ENCODE results near the gene ZDBF2. TPM values are rescaled to one million over a fixed set of nuclear protein-coding genes. Genes with fewer than 3 reads are reported as not detected.

Gene ZDBF2
- total RNA-seq, 5 donors from 2014 or later (not counting 1 experiment from before 2014, with no cell fraction given), result 13.5 to 21.3 (median 14.8) TPM

DNA sequence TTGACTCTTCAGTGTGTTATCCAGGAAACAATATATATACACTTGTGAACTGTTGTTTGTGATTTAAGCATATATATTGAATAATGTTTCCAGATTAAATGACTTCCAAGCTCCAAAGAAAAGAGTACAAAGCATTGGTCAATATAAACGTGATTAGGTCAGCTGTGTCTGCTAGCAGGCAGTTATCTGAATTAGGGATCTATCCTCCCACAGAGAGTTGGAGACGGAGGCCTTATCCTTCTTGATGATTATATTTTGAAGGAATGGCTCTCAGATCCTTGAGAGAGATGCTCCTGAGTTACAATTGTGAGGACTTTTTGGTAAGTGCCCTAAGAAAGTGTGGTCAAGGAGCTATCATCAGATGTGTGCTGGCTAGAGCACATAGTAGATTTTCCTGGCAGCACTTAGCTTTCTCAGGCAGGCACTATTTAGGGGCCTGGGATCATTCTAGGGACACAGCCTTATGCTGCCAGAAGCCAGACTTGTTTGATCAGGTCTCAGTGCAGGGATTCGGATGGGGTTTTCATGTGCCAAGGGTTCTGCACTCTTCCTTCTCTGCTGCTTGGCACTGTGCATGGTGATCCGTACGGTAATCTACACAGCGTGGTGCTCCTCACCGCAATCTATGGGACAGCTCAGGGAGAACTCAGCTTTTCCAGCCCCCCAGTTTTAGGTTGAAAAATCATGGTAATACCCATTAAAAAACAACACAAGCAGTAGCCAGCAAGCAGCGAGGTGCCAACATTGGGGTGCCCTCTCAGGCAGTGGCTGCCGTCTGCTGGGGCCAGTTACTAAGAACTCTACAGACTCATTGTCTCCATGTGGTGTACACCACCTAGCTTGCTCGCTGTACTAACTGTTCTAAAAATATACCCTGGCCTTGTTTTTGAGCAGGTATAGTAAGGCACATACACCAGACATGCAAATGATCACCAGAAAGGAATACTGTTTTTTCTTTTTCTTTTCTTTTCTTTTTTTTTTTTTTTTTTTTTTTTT, 8.0 kb upstream of the ZDBF2 start:
- Histone ChIP-seq H3K4me1 (ENCODE audit: control insufficient read depth in 1 of 2, extremely low read depth in 1 of 2, insufficient read depth in 2 of 2, low read length in 2 of 2) (peaks cover 0 to 2% of the 10 kb centered on the region in 2 experiments), H3K4me3 (ENCODE audit: control insufficient read depth in 1 of 2, extremely low read depth in 1 of 2, low read length in 1 of 2) (no peak overlapping the region), H3K9me3 (no peaks in the 10 kb centered on the region), H3K27ac (ENCODE audit: low read length) (no peak overlapping the region), H3K36me3 (ENCODE audit: control insufficient read depth in 2 of 2, extremely low read depth in 1 of 2, insufficient read depth in 1 of 2, low read length in 1 of 2) (no peaks in the 10 kb centered on the region), H3K27me3 (replicated peaks in 1 of 2; ENCODE audit: control insufficient read depth in 2 of 2, extremely low read depth in 1 of 2, insufficient read depth in 2 of 2, low read length in 1 of 2) (peaks cover 28 to 47% of the 10 kb centered on the region in 2 experiments)
- H3K36me3 Mint-ChIP-seq, result no peaks in the 10 kb centered on the region
- ChIA-PET CTCF (interaction anchor here in 1 of 2 donors (0.6 kb wide), 1 partner anchor 11 kb away, joined by 3 read pairs; no protein-coding TSS in a partner anchor), POLR2A (no interaction called here)
- peaks cover 0 to 4% (median 0%) of the 10 kb centered on the region in 3 donors for H3K9me3 Mint-ChIP-seq
- WGBS (ENCODE audit: insufficient coverage), result 65% methylated on average over 7 of the region's 10 CpGs
- no peak overlapping the region for H3K27ac Mint-ChIP-seq
- peaks cover 46 to 71% of the 10 kb centered on the region in 2 donors for H3K27me3 Mint-ChIP-seq
- peaks cover 0 to 7% (median 7%) of the 10 kb centered on the region in 3 donors for H3K4me1 Mint-ChIP-seq
- H3K4me3 Mint-ChIP-seq, result no peak overlapping the region
- DNase-seq (no peak), ATAC-seq (replicated peaks in 1 of 4) (no peak)

DNA sequence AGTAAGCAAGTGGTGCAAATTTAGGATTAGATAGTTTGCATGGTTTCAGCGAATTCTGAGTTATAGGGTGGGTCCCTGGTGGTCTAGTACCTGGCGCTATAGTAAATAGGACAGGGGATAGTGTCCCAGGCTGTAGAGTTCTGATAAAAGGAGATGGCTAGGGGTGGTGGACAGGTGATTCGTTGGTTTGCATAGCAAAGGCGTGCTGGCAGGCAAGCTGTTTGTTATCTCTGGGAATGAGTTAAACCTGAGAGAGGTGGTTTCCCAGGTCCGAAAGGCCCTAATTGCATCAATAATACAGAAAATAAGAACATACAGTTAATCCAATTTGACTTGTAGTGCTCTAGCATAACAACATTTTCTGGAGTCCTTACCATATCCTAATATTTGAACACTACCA, 6.9 kb upstream of the ZDBF2 start:
- ChIA-PET POLR2A (interaction anchor here in 1 of 2 donors (0.6 kb wide), 1 partner anchor 11 kb away, joined by 3 read pairs; no protein-coding TSS in a partner anchor), CTCF (no interaction called here)
- Histone ChIP-seq H3K27ac (ENCODE audit: low read length) (no peak overlapping the region), H3K9me3 (no peaks in the 10 kb centered on the region), H3K36me3 (ENCODE audit: control insufficient read depth in 2 of 2, extremely low read depth in 1 of 2, insufficient read depth in 1 of 2, low read length in 1 of 2) (no peaks in the 10 kb centered on the region), H3K4me3 (ENCODE audit: control insufficient read depth in 1 of 2, extremely low read depth in 1 of 2, low read length in 1 of 2) (no peak overlapping the region), H3K27me3 (replicated peaks in 1 of 2; ENCODE audit: control insufficient read depth in 2 of 2, extremely low read depth in 1 of 2, insufficient read depth in 2 of 2, low read length in 1 of 2) (peaks cover 28 to 47% of the 10 kb centered on the region in 2 experiments), H3K4me1 (ENCODE audit: control insufficient read depth in 1 of 2, extremely low read depth in 1 of 2, insufficient read depth in 2 of 2, low read length in 2 of 2) (peaks cover 0 to 2% of the 10 kb centered on the region in 2 experiments)
- no peak overlapping the region for H3K27ac Mint-ChIP-seq
- no peak for DNase-seq
- no peak overlapping the region for H3K4me3 Mint-ChIP-seq
- WGBS (ENCODE audit: insufficient coverage), result 35% methylated on average over 2 of the region's 5 CpGs
- H3K27me3 Mint-ChIP-seq, result peaks cover 45 to 69% of the 10 kb centered on the region in 2 donors
- H3K4me1 Mint-ChIP-seq, result peaks cover 0 to 7% (median 7%) of the 10 kb centered on the region in 3 donors
- no peak for ATAC-seq (replicated peaks in 1 of 4)
- peaks cover 0 to 4% (median 0%) of the 10 kb centered on the region in 3 donors for H3K9me3 Mint-ChIP-seq
- H3K36me3 Mint-ChIP-seq, result no peaks in the 10 kb centered on the region

- no peaks in the 10 kb centered on the region for H3K9me3 Mint-ChIP-seq
- CTCF ChIA-PET, result interaction anchor here in 1 of 2 donors (0.6 kb wide), 1 partner anchor 314 kb away, joined by 4 read pairs; no protein-coding TSS in a partner anchor
- H3K27ac Mint-ChIP-seq, result no peak overlapping the region
- H3K36me3 ChIP-seq (ENCODE audit: control insufficient read depth in 2 of 2, extremely low read depth in 1 of 2, insufficient read depth in 1 of 2, low read length in 1 of 2), result no peaks in the 10 kb centered on the region
- H3K4me1 Mint-ChIP-seq, result peaks cover 15 to 16% (median 15%) of the 10 kb centered on the region in 3 donors
- no peaks in the 10 kb centered on the region for H3K9me3 ChIP-seq
- ATAC-seq (replicated peaks in 1 of 4), result no peak
- H3K4me3 Mint-ChIP-seq, result no peak overlapping the region
- H3K27me3 Mint-ChIP-seq, result peaks cover 31 to 64% of the 10 kb centered on the region in 2 donors
- no peak overlapping the region for H3K27ac ChIP-seq (ENCODE audit: low read length)
- no peaks in the 10 kb centered on the region for H3K36me3 Mint-ChIP-seq
- H3K4me1 ChIP-seq (ENCODE audit: control insufficient read depth in 1 of 2, extremely low read depth in 1 of 2, insufficient read depth in 2 of 2, low read length in 2 of 2), result peaks cover 6 to 15% of the 10 kb centered on the region in 2 experiments
- POLR2A ChIA-PET, result no interaction called here
- WGBS (ENCODE audit: insufficient coverage), result no CpG with 5 or more reads among the region's 1 CpG
- peaks cover 11 to 48% of the 10 kb centered on the region in 2 experiments for H3K27me3 ChIP-seq (replicated peaks in 1 of 2; ENCODE audit: control insufficient read depth in 2 of 2, extremely low read depth in 1 of 2, insufficient read depth in 2 of 2, low read length in 1 of 2)
- no peak overlapping the region for H3K4me3 ChIP-seq (ENCODE audit: control insufficient read depth in 1 of 2, extremely low read depth in 1 of 2, low read length in 1 of 2)
- no peak for DNase-seq
These were observed 3.4 kb upstream of the ZDBF2 start for GRCh38 chr2:206271065-206271464.

DNA sequence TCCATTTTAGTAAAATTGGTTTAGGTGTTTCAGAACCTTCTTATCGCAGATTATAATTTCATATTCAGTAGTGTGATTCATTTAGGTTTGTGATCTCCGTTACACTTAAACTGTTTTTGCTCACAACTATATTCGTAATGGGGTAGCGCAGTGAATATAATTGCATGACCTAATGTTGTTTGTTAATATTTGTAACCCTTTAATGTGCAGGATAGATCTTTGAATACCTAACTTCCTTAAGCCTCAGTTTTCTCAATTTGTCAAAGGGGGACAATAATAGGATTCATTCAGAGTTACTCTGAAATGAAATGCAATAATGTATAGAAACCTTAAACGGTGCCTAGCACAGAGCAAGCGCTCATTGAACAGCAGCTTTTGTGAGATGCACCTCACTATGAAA, 558 bp upstream of the ZDBF2 start:
- Mint-ChIP-seq H3K4me3 (peak overlapping the region; percentile 80 to 86 (median 86)), H3K4me1 (peaks cover 19 to 20% (median 19%) of the 10 kb centered on the region in 3 donors), H3K9me3 (no peaks in the 10 kb centered on the region), H3K36me3 (no peaks in the 10 kb centered on the region), H3K27me3 (peaks cover 24 to 51% of the 10 kb centered on the region in 2 donors), H3K27ac (peak overlapping the region; percentile 56 to 80)
- Histone ChIP-seq H3K4me3 (ENCODE audit: control insufficient read depth in 1 of 2, extremely low read depth in 1 of 2, low read length in 1 of 2) (peak overlapping the region; percentile 58 to 84), H3K4me1 (ENCODE audit: control insufficient read depth in 1 of 2, extremely low read depth in 1 of 2, insufficient read depth in 2 of 2, low read length in 2 of 2) (peaks cover 8 to 15% of the 10 kb centered on the region in 2 experiments), H3K9me3 (no peaks in the 10 kb centered on the region), H3K27me3 (replicated peaks in 1 of 2; ENCODE audit: control insufficient read depth in 2 of 2, extremely low read depth in 1 of 2, insufficient read depth in 2 of 2, low read length in 1 of 2) (peaks cover 3 to 32% of the 10 kb centered on the region in 2 experiments), H3K27ac (ENCODE audit: low read length) (peak overlapping the region; percentile 29), H3K36me3 (ENCODE audit: control insufficient read depth in 2 of 2, extremely low read depth in 1 of 2, insufficient read depth in 1 of 2, low read length in 1 of 2) (no peaks in the 10 kb centered on the region)
- ChIA-PET CTCF (interaction anchor here in 1 of 2 donors (0.6 kb wide), 1 partner anchor 33 kb away, joined by 4 read pairs; no protein-coding TSS in a partner anchor), POLR2A (interaction anchor here (0.6 kb wide), 3 partner anchors 82 to 189 kb away, joined by 3 to 5 read pairs (median 4); no protein-coding TSS in a partner anchor)
- WGBS (ENCODE audit: insufficient coverage), result 14% methylated on average over 2 of the region's 6 CpGs
- DNase-seq (no peak), ATAC-seq (replicated peaks in 1 of 4) (peak in 1 of 4 experiments; percentile 5)

- Mint-ChIP-seq H3K27ac (peak overlapping the region; percentile 75 to 77), H3K36me3 (no peaks in the 10 kb centered on the region), H3K9me3 (no peaks in the 10 kb centered on the region), H3K27me3 (peaks cover 24 to 44% of the 10 kb centered on the region in 2 donors), H3K4me1 (peaks cover 19 to 20% (median 19%) of the 10 kb centered on the region in 3 donors), H3K4me3 (peak overlapping the region; percentile 81 to 89 (median 87))
- Histone ChIP-seq H3K36me3 (ENCODE audit: control insufficient read depth in 2 of 2, extremely low read depth in 1 of 2, insufficient read depth in 1 of 2, low read length in 1 of 2) (no peaks in the 10 kb centered on the region), H3K27ac (ENCODE audit: low read length) (peak overlapping the region; percentile 59), H3K9me3 (no peaks in the 10 kb centered on the region), H3K4me3 (ENCODE audit: control insufficient read depth in 1 of 2, extremely low read depth in 1 of 2, low read length in 1 of 2) (peak overlapping the region; percentile 58 to 84), H3K27me3 (replicated peaks in 1 of 2; ENCODE audit: control insufficient read depth in 2 of 2, extremely low read depth in 1 of 2, insufficient read depth in 2 of 2, low read length in 1 of 2) (peaks cover 3 to 29% of the 10 kb centered on the region in 2 experiments), H3K4me1 (ENCODE audit: control insufficient read depth in 1 of 2, extremely low read depth in 1 of 2, insufficient read depth in 2 of 2, low read length in 2 of 2) (peaks cover 8 to 15% of the 10 kb centered on the region in 2 experiments)
- DNase-seq (peak in 22 of 35 experiments; percentile 2 to 63 (median 13)), ATAC-seq (replicated peaks in 1 of 4) (peak; percentile 24 to 48 (median 40))
- ChIA-PET CTCF (interaction anchor here in 1 of 2 donors (0.6 kb wide), 1 partner anchor 489 kb away, joined by 5 read pairs; no protein-coding TSS in a partner anchor), POLR2A (interaction anchor here (0.6 to 0.7 kb wide), 6 partner anchors 15 to 1878 kb away, joined by 3 to 14 read pairs (median 7); no protein-coding TSS in a partner anchor)
- WGBS (ENCODE audit: insufficient coverage), result 13% methylated on average over 12 of the region's 23 CpGs
These were observed 1.0 kb downstream of the ZDBF2 start for GRCh38 chr2:206275312-206276055.
